Endothelial cell of umbilical vein (primary cell): ENCODE measurements around the gene IL6R. TPM values are rescaled to one million over a fixed set of nuclear protein-coding genes. Genes with fewer than 3 reads are reported as not detected.

Source experiments
- BruUV-seq: library from RNA; stranded (reverse); fragments of 400-500 nt; replicated peaks from 2 replicates; lab custom pipeline; 2021; lab: Mats Ljungman, UMichigan
- CTCF ChIA-PET: fragments of 300-600, 350-600 bp; sonication (Branson Sonifier 250); formaldehyde crosslinking; loops from one replicate; lab custom pipeline; 2021; ENCODE audit warnings: antibody characterized with exemption, inconsistent platforms; lab: Charles Lee
- POLR2A ChIA-PET: fragments of 300-600, 350-600 bp; sonication (Branson Sonifier 250); formaldehyde crosslinking; loops from one replicate; lab custom pipeline; 2021; ENCODE audit warnings: antibody characterized with exemption, inconsistent platforms; lab: Charles Lee
- DNase-seq: peaks from one replicate; pipeline ENCODE4 v3.0.0-alpha.2; 2011; ENCODE audit warnings: low read depth, low spot score
- FAIRE-seq: peaks from 2 replicates; lab custom pipeline; 2011; peaks lifted over from hg19 to GRCh38; lab: Jason Lieb, UNC
- H2AFZ ChIP-seq: 2 replicates; pipeline ENCODE4 v1.6.0; 2012; ENCODE audit warnings: low read depth, low read length, control low read depth, inconsistent platforms
- H3K27ac ChIP-seq: 2 replicates; pipeline ENCODE4 v1.5.1; 2011; ENCODE audit warnings: low read depth, mild to moderate bottlenecking, control low read depth, low read length, moderate library complexity; ENCODE audit not compliant: insufficient read depth
- H3K27me3 ChIP-seq, 2 experiments: 2 replicates each; pipeline versions ENCODE4 v1.6.0 to v1.6.1; 2011; ENCODE audit warnings: low read length in 2 of 2, mixed read lengths in 1 of 2; ENCODE audit not compliant: control insufficient read depth in 2 of 2, insufficient read depth in 2 of 2
- H3K36me3 ChIP-seq, 2 experiments: 2 replicates in 1 of 2; 3 replicates in 1 of 2; pipeline ENCODE4 v1.5.1; 2011; ENCODE audit warnings: low read length in 2 of 2, mild to moderate bottlenecking in 1 of 2, moderate library complexity in 1 of 2; ENCODE audit not compliant: control insufficient read depth in 2 of 2, insufficient read depth in 2 of 2; ENCODE audit errors: extremely low read depth in 1 of 2
- H3K4me1 ChIP-seq: 3 replicates; pipeline ENCODE4 v1.5.1; 2011; ENCODE audit warnings: mild to moderate bottlenecking, low read length; ENCODE audit not compliant: control insufficient read depth, insufficient read depth; ENCODE audit errors: extremely low read depth
- H3K4me2 ChIP-seq: 2 replicates; pipeline ENCODE4 v1.6.1; 2011; ENCODE audit warnings: low read length, control low read depth, mixed read lengths; ENCODE audit not compliant: insufficient read depth
- H3K4me3 ChIP-seq, 3 experiments: fragments of 200-600 bp in 1 of 3; sonication (generic), shearing (Covaris generic) in 1 of 3; replicated peaks in 1 of 3; 2 replicates each; pipeline ENCODE4 v1.5.1; 2011 to 2016; ENCODE audit warnings: control low read depth in 3 of 3, low read length in 3 of 3, mild to moderate bottlenecking in 2 of 3, inconsistent platforms in 1 of 3, low read depth in 1 of 3, moderate library complexity in 1 of 3; ENCODE audit not compliant: insufficient read depth in 1 of 3
- H3K79me2 ChIP-seq: 2 replicates; pipeline ENCODE4 v1.6.0; 2012; ENCODE audit warnings: low read length, inconsistent platforms; ENCODE audit not compliant: control insufficient read depth, insufficient read depth
- H3K9ac ChIP-seq: replicated peaks from 2 replicates; pipeline ENCODE3; 2011; ENCODE audit warnings: low read length, control low read depth; ENCODE audit not compliant: insufficient read depth; ENCODE audit errors: extremely low read depth
- H3K9me1 ChIP-seq: replicated peaks from 3 replicates; pipeline ENCODE4 v1.6.0; 2011; ENCODE audit warnings: mild to moderate bottlenecking, low read length; ENCODE audit not compliant: control insufficient read depth, insufficient read depth; ENCODE audit errors: extremely low read depth
- H3K9me3 ChIP-seq: replicated peaks from 2 replicates; pipeline ENCODE4 v1.5.1; 2012; ENCODE audit warnings: low read length, inconsistent platforms; ENCODE audit not compliant: control insufficient read depth, insufficient read depth
- H4K20me1 ChIP-seq: replicated peaks from 2 replicates; pipeline ENCODE3; 2011; ENCODE audit warnings: mild to moderate bottlenecking, low read length; ENCODE audit not compliant: control insufficient read depth, insufficient read depth; ENCODE audit errors: extremely low read depth
- EZH2 ChIP-seq: IDR thresholded peaks from 2 replicates; pipeline ENCODE4 v1.6.1; 2012; ENCODE audit warnings: borderline replicate concordance, low read depth, mild to moderate bottlenecking, moderate library complexity, low read length, inconsistent platforms; ENCODE audit not compliant: severe bottlenecking
- FOS ChIP-seq: IDR thresholded peaks from 2 replicates; pipeline ENCODE4 v1.6.1; 2011; ENCODE audit warnings: mild to moderate bottlenecking, low read length, moderate library complexity, borderline replicate concordance; ENCODE audit not compliant: insufficient read depth
- GATA2 ChIP-seq: IDR thresholded peaks from 2 replicates; pipeline ENCODE4 v1.7.0; 2011; ENCODE audit warnings: low read depth, mild to moderate bottlenecking, moderate library complexity, mixed read lengths, low read length; ENCODE audit not compliant: insufficient read length, insufficient read depth
- JUN ChIP-seq: IDR thresholded peaks from 2 replicates; pipeline ENCODE4 v1.6.1; 2011; ENCODE audit warnings: borderline replicate concordance, low read depth; ENCODE audit not compliant: insufficient read length, insufficient read depth
- MYC ChIP-seq: IDR thresholded peaks from one replicate; pipeline ENCODE4 v1.6.1; 2011; ENCODE audit warnings: mild to moderate bottlenecking, low read depth, low read length
- POLR2A ChIP-seq: IDR thresholded peaks from 2 replicates; pipeline ENCODE4 v1.6.1; 2012; ENCODE audit warnings: low read depth, mild to moderate bottlenecking, control low read depth, low read length
- POLR2AphosphoS5 ChIP-seq: IDR thresholded peaks from 2 replicates; pipeline ENCODE4 v1.6.1; 2012; ENCODE audit warnings: low read depth, mild to moderate bottlenecking, control low read depth, low read length, moderate library complexity; ENCODE audit not compliant: insufficient read depth
- dilution Hi-C: fragments of 300-500 bp; cut with MboI; formaldehyde crosslinking; loops from one replicate; pipeline ENCODE4 v1.15.0; 2019; ENCODE audit warnings: low sequenced_read_pairs; ENCODE audit not compliant: extremely low pct_ligation_motif_present
- intact Hi-C: fragments of 100-400 bp; cut with micrococcal nuclease; formaldehyde crosslinking; loops from one replicate; pipeline ENCODE4 v1.10.0; 2022
- polyA plus RNA-seq, 4 experiments: library from polyadenylated mRNA; depleted of rRNA in 3 of 4; stranded (reverse) in 3 of 4; unstranded in 1 of 4; fragments of >200 nt; gene quantifications; 2 replicates each; pipeline versions ENCODE4 v1.2.1 to v1.2.3, GENCODE V29; 2011 to 2012; ENCODE audit warnings: missing spikeins in 1 of 4
- total RNA-seq: library from RNA; stranded (reverse); gene quantifications from 2 replicates; pipeline ENCODE4 v1.2.3, GENCODE V29; 2021
- TF ChIP-seq, protein P1 (sequence below), 2 donors: IDR thresholded peaks; 1 replicate in 1 of 2; 2 replicates in 1 of 2; pipeline ENCODE4 v1.5.1; 2011; ENCODE audit warnings: low read length in 2 of 2, mild to moderate bottlenecking in 2 of 2, moderate library complexity in 2 of 2, control low read depth in 1 of 2, inconsistent platforms in 1 of 2, low read depth in 1 of 2; ENCODE audit not compliant: insufficient read depth in 1 of 2; ENCODE audit errors: extremely low read depth in 1 of 2
- TF ChIP-seq, protein P2 (sequence below): IDR thresholded peaks from 2 replicates; pipeline ENCODE4 v1.6.1; 2011; ENCODE audit not compliant: insufficient read depth, insufficient read length

IL6R gene
- total and polyA plus RNA-seq, 2 donors (not counting 3 experiments of a cell fraction or from before 2014, with no cell fraction given): 4.8 to 5.1 TPM

DNA sequence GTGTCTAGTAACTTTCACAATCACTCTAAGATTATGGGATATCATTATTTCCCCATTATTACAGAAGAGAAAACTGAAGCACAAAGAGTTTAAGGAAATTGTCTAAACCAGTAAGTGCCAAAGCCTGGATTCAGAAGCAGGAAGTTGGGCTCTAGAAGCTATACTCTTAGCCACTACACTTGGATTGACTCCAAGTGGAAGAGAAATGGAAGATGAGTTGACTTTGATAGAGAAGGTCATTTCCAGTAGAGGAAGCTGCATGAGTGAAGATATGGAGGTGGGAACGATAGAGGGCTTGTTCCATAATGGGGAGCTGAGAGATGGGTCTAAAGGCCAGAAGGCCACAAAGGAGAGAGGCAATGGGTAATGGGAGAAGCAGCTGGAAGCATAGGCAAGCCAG lies 85.2 kb downstream of the IL6R start:
- Histone ChIP-seq H3K4me3 (no peak overlapping the region), H3K79me2 (peaks cover 41% of the 10 kb centered on the region), H3K9ac (no peak overlapping the region), H3K27me3 (no peaks in the 10 kb centered on the region), H2AFZ (no peak overlapping the region), H4K20me1 (no peaks in the 10 kb centered on the region), H3K4me1 (peaks cover 83% of the 10 kb centered on the region), H3K27ac (peak overlapping the region; percentile 35), H3K36me3 (peaks cover 6 to 21% of the 10 kb centered on the region in 2 experiments), H3K9me1 (no peaks in the 10 kb centered on the region), H3K4me2 (peak overlapping the region; percentile 59), H3K9me3 (no peaks in the 10 kb centered on the region)
- intact Hi-C loops: loop anchor here (10.0 kb wide), 1 partner anchor 244 kb away; no protein-coding TSS in a partner anchor
- no TSS peak for BruUV-seq
- ChIA-PET CTCF (interaction anchor here (0.5 to 5.2 kb wide), 6 partner anchors 10 to 156 kb away, joined by 3 to 50 read pairs (median 6); no protein-coding TSS in a partner anchor), POLR2A (interaction anchor here (0.7 kb wide), 1 partner anchor 69 kb away, joined by 4 read pairs; no protein-coding TSS in a partner anchor)
- dilution Hi-C loops: no loop called here
- FAIRE-seq (no peak), DNase-seq (peak; percentile 49)
- TF ChIP-seq POLR2AphosphoS5: peak; percentile 43
- peak; percentile 74 for TF ChIP-seq GATA2
- TF ChIP-seq JUN: no peak

DNA sequence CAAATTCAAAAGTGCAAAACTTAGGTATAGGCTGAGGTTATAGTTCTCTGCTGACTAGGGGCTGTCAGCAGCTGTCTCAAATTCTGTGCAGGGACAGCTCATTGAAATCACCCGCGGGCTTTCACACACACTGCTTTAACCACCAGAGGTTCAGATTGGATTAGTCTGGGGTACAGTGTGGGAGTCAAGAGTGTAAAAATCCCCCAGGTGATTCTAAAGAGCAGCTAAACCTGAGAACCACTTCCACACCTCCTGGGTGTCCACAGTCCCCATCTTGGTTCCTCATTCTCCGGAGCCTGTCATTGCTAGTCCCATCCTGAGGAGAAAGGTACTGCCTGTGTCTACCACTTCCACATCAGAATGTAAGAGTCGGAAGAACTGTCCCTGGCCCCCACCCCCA lies 87.0 kb downstream of the IL6R start:
- H3K9me1 ChIP-seq: no peaks in the 10 kb centered on the region
- no peaks in the 10 kb centered on the region for H3K27me3 ChIP-seq
- ChIA-PET POLR2A (interaction anchor here (0.5 kb wide), 1 partner anchor 616 kb away, joined by 3 read pairs; no protein-coding TSS in a partner anchor), CTCF (interaction anchor here (0.9 to 6.2 kb wide), 4 partner anchors 9 to 157 kb away, joined by 3 to 66 read pairs (median 26); no protein-coding TSS in a partner anchor)
- peak overlapping the region; percentile 89 for H3K27ac ChIP-seq
- H3K79me2 ChIP-seq: peaks cover 41% of the 10 kb centered on the region
- H3K9ac ChIP-seq: peak overlapping the region; percentile 33
- no peak for DNase-seq
- peaks cover 83% of the 10 kb centered on the region for H3K4me1 ChIP-seq
- H4K20me1 ChIP-seq: no peaks in the 10 kb centered on the region
- BruUV-seq: no TSS peak
- no peak for FAIRE-seq
- no peak overlapping the region for H3K4me3 ChIP-seq
- dilution Hi-C loops: no loop called here
- TF ChIP-seq, protein P1, sequence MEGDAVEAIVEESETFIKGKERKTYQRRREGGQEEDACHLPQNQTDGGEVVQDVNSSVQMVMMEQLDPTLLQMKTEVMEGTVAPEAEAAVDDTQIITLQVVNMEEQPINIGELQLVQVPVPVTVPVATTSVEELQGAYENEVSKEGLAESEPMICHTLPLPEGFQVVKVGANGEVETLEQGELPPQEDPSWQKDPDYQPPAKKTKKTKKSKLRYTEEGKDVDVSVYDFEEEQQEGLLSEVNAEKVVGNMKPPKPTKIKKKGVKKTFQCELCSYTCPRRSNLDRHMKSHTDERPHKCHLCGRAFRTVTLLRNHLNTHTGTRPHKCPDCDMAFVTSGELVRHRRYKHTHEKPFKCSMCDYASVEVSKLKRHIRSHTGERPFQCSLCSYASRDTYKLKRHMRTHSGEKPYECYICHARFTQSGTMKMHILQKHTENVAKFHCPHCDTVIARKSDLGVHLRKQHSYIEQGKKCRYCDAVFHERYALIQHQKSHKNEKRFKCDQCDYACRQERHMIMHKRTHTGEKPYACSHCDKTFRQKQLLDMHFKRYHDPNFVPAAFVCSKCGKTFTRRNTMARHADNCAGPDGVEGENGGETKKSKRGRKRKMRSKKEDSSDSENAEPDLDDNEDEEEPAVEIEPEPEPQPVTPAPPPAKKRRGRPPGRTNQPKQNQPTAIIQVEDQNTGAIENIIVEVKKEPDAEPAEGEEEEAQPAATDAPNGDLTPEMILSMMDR (IDR thresholded peaks at IDR 0.05; ENCODE audit: extremely low read depth in 1 of 2, insufficient read depth in 1 of 2, low read depth in 1 of 2, low read length in 2 of 2): no peak
- TF ChIP-seq MYC (no peak), EZH2 (no peak), GATA2 (no peak), POLR2A (no peak), JUN (no peak), FOS (no peak), POLR2AphosphoS5 (no peak)
- TF ChIP-seq, protein P2, sequence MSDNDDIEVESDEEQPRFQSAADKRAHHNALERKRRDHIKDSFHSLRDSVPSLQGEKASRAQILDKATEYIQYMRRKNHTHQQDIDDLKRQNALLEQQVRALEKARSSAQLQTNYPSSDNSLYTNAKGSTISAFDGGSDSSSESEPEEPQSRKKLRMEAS: no peak
- H3K4me2 ChIP-seq: no peak overlapping the region
- no peak overlapping the region for H2AFZ ChIP-seq
- H3K9me3 ChIP-seq: no peaks in the 10 kb centered on the region
- intact Hi-C loops: loop anchor here (10.0 kb wide), 1 partner anchor 243 kb away; no protein-coding TSS in a partner anchor
- peaks cover 6 to 17% of the 10 kb centered on the region in 2 experiments for H3K36me3 ChIP-seq
